Occipital lobe (tissue), 2 donors: ENCODE data around the gene TMIGD1. TPM values are rescaled to one million over a fixed set of nuclear protein-coding genes. Genes with fewer than 3 reads are reported as not detected.
A peak's percentile ranks its signal among the peaks of the same experiment; 100 is the strongest.

ENCODE experiments used
- DNase-seq: peaks from one replicate; lab custom pipeline; 2025; lab: John Stamatoyannopoulos, UW
- total RNA-seq: library from RNA; depleted of rRNA; stranded (reverse); fragments of >200 nt; gene quantifications from one replicate; pipeline ENCODE4 v1.2.3, GENCODE V29; 2014

Gene TMIGD1
- total RNA-seq, 1 donor from 2014 or later, result not detected

DNA sequence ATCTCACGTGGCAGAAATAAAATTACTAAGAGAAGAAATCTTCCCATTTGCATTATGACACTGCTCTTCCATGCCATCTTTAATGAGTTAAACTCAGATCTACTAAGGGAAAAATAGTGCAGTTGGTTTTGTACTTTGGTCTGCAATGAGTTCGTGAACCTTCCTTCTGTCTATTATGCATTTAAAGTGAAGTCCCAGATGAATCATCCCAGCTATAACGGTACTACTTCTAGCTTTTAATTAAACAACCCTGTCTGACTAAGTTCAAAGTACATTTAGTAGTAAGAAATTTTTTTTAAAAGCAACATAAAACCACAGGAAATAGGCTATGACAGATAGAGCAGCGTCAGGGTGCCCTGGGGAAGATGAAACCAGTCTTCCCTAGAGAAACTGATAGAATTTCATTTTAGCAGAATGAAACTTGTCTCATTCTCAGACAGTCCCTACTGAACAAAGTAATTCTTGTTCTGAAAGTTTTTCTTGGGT lies 1.8 kb downstream of the TMIGD1 start:
- DNase-seq, result no peak

DNA sequence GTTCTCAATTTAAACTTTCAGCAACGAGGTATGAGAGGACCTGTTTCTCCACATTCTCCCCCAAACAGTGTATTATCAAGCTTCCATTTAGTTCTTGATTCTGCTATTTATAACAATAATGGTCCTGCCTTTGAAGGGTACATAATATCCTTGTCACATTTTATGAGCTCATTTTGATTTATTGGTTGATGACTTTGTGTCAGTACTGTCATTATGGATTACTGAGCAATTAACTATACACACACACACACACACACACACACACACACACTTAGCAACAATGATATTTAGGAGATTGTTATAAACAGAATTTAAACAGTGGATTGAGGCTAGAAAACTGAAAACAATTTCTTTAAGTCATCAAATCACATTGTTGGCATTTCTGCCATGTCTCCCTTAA lies 7.0 kb downstream of the TMIGD1 start:
- DNase-seq, result no peak

DNA sequence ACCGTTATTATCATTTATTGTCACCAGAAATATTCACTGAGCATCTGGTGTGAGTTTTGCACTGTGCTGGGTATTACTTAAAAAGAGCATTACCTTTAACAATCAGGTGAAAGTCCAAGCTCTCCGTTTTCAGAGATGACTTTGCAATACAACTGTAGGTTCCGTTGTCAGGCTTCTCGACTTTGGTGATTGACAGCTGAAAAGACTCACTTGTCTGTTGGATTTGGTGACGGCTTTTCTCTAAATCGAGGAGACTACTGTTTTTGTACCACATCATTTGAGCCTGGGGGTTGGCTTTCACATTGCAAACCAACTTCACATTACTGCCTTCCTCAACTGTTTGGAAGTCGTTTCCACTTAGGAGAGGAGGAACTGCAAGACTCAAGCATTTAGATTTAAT lies 9.1 kb downstream of the TMIGD1 start:
- DNase-seq, result no peak

DNA sequence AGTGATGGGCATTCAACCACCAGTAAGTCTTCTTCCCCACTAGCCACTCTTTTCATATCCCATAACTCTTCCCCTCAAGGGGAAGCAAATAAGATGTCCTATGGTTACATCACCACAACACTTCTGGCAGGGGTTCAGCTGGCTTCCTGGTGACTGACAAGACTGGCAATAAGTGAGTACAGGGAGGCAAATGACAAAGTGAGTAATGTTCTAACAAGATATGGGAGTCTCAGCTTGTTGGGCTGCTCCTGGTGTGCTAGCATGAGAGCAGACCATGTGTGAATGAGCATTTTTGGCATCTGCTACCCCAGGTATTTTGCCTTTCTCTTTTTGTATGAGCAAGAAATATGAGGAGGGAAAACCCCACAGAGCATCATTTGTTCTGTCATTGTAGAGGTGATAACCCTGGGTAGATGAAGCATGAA lies 9.9 kb downstream of the TMIGD1 start:
- no peak for DNase-seq

DNA sequence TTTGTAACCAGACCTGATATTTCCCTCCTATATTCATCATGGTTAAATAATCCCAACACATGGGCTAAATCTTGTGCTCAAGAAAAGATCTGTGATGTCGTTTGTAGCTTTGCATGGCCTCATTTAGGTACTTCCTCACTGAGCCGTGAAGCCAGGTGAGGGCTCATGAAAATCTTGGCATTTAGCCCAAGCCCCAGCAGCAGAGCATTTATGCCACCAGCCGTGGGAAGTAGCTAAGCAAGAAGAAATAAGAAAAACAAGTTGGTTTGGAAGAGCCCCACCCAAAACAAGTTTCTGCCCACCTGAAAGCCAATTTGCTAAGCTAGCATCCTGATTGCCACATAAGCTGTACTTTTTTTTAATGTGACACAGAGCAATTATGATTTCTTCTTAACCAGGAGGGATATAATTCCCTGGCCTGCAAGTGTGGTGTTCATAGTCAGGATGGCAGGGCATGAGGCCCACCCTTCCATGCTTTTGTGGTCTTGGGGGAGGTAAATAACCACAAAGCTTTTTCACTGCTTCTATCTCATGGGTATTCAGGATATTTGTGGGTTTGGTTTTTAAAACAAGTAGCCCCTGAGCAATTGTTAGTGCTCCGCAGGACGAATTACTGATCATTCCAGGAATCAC lies 10.5 kb downstream of the TMIGD1 start:
- no peak for DNase-seq

DNA sequence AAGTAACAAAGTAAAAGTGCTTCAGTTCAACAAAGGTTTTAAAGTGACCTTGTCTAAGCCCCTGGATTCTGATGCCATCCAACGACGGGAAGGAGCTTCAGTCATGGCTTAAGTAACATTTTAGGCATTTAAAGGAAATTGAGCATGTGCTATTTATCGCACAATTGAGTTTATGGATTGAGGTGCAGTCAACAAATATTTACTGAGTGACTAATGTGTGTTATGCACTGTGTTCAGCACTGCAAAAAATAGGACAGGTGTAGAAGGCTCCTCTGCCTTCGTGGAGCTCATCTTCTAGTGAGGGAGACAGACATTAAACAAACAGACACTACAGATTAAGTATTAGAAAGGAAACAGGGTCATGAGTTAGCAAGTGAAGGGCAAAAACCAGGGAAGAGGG lies 12.5 kb downstream of the TMIGD1 start:
- DNase-seq, result no peak

DNA sequence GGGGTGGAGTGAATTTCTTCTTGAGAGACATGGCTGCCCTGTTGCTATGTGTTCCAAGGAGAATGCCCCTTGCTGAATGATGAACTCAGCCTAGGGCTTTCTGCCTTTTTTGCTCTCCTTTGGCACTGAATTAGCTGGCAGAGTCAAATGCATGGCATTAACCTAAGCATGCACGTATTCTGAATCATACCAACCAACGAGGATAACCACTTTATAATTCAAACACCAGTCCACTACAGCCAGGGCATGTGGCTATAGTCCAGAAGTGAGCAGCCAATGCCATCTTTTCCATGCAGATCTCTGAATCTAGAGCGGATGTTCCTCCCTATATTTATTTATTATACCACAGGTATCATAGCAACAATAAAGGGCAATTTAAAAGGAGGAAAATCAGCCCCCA lies 15.7 kb downstream of the TMIGD1 start:
- no peak for DNase-seq

DNA sequence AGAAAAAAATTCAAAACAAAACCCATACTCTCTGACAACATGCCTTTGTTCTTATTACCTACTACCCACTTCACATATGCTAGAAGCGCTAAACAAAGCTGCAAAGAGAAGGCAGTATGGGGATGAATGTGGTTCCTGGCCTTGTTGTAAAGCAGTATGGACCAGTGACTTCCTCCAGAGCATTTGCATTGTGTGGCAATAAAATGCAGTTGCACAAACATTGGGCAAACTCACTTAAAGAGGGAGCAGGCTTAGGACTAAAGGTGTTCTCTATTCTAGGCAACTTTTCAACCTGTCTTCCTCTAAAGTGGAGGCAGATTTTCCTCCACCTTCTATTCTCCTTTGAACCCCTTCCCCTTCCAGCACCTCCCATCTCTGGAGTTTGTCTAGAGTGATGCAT lies 17.1 kb downstream of the TMIGD1 start:
- no peak for DNase-seq

DNA sequence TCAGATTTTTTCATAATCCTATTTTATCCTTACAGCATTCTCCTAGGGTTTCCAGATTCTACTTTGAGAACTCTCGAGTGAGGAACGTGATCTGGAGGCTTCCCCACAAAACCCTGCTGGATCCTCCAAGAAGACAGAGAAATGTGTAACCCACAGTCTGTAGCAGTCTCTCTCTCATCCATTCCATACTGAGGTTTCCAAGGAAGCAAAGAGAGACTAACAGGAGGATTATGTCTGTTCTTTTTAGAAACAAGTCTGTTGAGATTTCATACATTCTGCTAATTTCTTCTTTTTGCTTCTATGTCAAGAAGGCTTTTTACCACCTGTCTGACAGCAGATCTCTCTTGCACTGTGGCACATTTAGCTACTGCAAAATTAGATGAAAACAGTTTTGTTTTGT lies 18.8 kb downstream of the TMIGD1 start:
- DNase-seq, result no peak

DNA sequence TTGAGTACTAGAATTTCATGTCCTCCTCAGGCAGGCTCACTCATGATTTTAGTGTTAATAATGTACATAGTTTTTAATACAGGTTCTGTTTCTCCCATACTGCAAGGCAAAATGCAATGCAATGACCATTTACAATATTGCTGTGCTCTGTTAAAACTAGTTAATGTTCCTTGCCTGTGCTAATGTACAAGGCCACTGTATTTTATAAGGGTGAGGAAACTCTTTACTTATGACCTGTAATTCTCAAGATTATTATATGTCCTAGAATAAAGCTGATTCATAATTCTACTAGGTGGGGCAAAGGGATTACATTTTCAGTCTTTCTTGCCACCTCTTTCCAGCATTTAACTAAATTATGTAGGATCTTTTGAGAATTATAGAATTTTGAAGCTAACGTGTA lies 19.4 kb downstream of the TMIGD1 start:
- DNase-seq, result no peak

DNA sequence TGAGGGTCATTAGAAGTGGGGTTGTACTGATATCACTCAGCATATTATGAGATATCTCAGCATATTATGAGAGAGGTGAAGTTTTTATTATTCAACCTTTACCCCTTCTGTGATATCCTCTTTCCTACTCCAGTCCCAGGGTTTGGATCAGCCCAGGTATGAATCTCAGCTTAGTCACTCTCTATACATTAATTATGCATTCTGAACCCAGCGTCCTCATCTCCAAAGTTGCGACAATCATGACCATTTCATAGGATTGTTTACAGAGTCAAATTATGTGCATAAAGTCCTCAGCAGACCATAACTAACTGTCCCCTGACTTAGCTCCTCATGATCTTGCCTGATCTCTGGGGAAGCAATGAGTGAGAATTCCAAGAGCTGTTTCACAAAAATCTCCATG lies 21.6 kb downstream of the TMIGD1 start:
- DNase-seq, result no peak

DNA sequence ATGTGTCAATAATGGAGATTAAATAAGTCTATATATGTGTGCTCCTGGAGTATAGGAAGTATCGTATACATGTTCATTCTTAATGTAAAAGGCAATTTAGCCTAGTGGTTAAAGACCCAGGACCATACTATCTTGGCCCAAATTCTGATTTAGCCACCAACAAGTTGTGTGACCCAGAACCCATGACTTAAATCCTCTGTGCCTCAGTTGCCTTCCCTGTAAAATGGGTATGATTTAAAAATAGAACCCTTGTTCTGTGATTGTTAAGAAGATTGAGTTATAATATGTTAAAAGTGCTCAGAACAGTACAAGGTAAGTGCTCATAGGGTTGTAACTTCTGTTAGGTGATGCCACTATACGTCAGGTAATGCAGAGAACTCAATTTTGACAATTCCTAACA lies 23.3 kb downstream of the TMIGD1 start:
- no peak for DNase-seq

DNA sequence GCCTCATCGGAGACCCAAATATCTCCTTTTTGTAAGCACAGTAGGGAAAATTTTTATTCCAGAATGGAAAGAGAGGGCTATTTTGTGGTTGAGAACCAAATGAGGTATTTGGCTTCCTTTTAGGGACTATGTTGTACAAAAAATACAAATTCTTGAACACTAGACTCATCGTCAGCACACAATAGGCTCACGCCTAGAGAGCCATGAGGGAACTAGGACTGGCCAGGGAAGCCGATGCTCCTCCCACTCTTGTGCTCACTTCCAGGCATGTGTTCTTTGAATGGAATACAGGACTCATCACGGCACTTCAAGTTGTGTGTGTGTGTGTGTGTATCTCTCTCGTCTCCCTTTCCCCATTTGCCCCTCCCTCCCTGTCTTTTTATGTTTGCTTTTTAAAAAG lies 24.3 kb downstream of the TMIGD1 start:
- no peak for DNase-seq

DNA sequence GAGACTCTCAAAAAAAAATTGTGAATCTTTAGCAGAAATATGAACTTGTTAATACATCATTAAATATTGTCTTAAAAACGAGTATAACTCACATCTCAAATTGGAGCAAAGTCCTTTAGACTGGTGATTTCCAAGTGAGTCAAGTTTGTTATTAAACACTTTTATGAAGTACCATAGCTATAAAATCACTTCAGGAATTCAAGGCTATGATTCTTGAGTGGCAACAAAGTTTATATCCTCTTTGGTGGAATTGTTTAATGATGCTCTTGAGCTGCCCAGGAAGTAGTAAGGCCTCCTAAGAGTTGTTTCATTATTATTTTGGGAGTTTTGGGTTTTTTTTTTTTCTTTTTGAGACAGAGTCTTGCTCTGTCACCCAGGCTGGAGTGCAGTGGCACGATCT lies 25.5 kb downstream of the TMIGD1 start:
- no peak for DNase-seq

DNA sequence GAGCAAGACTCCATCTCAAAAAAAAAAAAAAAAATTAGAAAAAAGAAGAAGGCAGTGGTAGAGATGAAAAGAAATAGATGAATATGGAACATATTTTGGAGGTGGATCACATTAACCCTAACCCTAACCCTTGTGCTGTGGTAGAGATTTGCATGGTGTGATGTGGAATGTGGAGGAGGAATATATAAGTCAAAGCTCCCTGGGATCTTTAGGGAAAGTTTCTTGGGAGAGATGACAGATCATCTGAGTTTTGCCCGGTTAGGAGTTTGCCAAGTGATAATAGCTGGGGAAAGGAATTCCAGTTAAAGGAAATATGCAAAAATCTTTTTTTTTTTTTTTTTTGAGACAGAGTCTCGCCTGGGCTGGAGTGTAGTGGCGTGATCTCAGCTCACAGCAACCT lies 29.1 kb downstream of the TMIGD1 start:
- DNase-seq, result no peak

DNA sequence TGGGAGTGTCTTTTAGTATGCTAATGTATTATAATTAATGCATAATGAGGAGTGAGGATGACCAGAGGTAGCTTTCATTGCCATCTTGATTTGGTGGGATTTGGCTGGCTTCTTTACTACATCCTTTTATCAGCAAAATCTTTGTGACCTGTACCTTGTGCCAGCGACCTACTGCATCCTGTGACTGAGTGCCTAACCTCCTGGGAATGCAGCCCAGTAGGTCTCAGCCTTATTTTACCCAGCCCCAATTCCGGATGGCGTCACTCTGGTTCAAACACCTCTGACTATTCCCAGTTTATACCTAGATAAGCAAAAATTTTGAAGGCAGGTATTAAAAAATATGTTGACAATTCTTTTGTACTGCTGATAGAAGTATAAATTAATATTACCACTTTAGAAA lies 31.6 kb downstream of the TMIGD1 start:
- no peak for DNase-seq

DNA sequence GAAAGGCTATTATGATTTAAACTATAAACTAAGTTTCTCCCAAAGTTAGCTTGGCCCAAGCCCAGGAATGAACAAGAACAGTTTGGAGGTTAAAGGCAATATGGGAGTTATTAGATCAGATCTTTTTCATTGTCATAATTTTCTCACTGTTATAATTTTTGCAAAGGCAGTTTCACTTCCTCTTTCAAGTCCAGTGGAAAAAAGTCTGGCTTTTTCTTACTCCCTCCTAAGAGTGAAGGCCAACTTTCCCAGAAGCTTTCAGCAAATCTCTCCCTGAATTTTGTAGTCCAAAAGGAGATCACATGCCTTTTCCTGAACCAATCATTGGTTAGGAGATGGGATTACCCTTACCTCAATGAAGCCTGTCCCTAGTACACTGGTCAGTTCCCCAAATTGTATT lies 33.0 kb downstream of the TMIGD1 start:
- DNase-seq, result no peak

DNA sequence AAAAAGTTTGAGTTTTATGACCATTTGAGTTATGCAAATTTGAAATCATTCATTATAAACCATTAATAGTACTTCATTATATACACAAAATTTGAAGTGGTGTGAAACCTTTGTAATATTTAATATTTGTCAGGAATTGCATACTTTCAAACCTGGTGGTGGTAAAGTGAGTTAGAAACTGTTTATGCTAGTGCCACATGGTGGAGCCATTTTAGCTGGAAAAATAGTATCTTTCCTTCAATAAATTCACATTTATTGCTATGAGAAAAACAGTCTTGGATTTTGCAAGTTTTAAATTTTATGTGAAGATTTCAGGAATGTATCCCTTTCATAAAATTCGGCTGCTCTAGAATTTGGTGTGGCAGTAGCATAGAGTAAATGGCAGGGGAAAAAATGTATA lies 34.9 kb downstream of the TMIGD1 start:
- no peak for DNase-seq

DNA sequence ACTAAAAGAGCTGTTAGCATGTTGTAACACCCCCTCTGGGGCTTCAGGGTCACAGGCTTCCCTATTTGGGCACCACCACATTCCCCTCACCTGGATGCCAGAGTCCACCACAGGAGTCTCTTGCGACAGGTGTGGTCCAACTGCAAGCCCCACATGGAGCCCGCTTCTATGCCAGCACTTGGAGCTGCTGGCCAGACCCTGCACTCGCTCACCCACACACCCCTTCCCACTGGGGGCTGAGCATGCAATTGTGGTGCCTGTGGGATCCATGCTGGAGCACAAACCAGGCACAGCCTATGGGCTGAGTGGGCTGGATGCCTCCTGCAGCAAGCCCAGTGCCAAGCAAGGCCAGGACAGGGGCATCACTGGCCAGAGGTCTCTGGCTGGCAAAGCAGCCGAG lies 36.1 kb downstream of the TMIGD1 start:
- no peak for DNase-seq

DNA sequence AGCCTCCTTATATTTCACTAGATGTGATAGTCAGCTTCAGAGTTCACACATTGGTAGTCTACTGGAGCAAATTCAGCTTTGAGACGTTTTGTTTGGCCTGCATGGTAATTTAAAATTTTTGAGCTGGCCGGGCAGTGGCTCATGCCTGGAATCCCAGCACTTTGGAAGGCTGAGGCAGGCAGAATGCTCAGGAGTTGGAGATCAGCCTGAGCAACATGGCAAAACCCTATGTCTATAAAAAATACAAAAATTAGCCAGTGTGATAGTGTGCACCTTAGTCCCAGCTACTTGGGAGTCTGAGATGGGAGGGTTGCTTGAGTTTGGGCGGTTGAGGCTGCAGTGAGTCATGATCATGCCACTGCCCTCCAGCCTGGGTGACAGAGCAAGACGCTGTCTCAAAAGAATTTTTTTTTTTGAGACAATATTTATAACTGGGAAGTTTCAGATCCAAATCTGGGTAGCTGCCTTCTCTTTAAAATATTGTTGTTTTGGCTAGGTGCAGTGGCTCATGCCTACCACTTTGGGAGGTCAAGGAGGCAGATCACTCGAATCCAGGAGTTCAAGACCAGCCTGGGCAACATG lies 37.3 kb downstream of the TMIGD1 start:
- no peak for DNase-seq

DNA sequence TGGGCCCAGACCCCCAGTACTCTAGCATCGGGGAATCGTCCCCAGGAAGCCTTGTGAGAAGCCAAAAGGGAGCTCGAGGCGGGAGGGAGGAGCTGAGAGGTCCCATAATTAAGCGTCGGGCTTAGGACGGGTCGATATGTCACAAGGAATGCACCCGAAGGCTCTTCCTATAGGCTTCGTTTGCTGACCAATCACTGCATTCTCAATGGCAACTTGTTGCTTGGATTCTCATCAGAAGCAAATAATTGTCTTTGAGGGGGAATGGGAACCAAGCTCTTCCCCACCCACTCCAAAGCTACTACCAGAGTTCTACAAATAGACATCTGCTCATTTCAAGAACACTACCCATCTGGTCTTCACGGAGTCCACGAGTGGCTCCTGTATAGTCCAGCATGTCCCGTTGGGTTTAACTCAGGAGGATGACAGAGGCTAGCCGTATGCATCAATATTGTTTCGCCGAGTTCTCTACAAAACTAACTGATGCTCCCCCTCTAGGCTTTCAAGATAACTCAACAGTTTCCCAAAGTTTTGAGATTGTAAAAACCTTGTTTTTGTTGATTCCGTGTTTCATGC lies 41.5 kb downstream of the TMIGD1 start:
- peak; percentile 47 for DNase-seq

DNA sequence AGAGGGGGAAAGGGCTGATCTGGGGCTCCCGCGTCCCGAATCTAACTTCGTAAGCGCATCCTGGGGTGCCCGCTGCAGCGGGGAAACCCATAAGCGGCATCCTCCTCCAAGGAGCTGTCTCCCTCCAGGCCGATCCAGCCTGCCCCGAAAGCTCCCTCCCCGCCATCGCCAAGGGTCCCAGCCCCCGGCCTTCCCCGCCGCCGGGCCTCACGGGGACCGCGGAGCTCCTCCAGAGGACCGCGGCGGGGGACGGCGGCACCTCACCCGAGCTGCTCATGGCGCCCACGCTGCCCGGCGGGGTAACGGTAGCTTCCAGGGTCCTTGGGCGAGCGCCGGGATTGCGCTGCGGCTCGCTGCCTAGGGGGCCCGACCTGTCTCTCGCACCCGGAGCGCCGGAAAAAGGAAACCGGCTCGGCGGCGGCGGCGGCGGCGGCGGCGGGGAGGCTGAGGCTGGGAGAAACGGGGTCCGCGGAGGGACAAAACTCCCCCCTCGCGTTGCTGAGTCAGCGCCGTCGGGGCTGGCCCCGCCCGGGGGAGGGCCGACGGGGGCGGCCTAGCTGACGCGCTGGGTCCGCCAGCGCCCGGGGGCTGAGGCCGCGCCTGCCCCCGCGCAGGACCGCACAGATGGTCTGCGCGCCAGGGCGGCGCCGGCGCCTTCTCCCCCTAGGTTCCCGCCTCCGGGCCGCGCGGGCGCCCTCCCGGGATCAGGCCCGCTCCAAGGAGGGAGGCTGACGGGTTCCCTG lies 42.1 kb downstream of the TMIGD1 start, which contains the start of gene BLMH:
Gene BLMH, minus strand, starts transcription at position 402 of the 743 bp plus-strand sequence. Its CDS starts 125 bp downstream, at position 277.
- DNase-seq, result peak; percentile 48
